Liver (tissue), 9 donors: Measurements from ENCODE around the gene ARNT2. TPM values are rescaled to one million over a fixed set of nuclear protein-coding genes. Genes with fewer than 3 reads are reported as not detected.

ENCODE experiments used
- DNase-seq: peaks from one replicate; pipeline ENCODE4 v3.0.0-alpha.2; 2017; ENCODE audit warnings: low spot score
- H3K27ac ChIP-seq, 2 donors: one replicate each; pipeline ENCODE4 v1.7.0; 2013; ENCODE audit warnings: inconsistent platforms in 2 of 2, low read length in 2 of 2, control low read depth in 1 of 2, low read depth in 1 of 2, mild to moderate bottlenecking in 1 of 2
- H3K27me3 ChIP-seq, 4 donors: one replicate each; pipeline versions ENCODE4 v1.6.1 to v1.7.0; 2013; ENCODE audit warnings: low read length in 3 of 4, inconsistent platforms in 1 of 4, mild to moderate bottlenecking in 1 of 4, moderate library complexity in 1 of 4; ENCODE audit not compliant: control insufficient read depth in 4 of 4, insufficient read depth in 4 of 4
- H3K36me3 ChIP-seq, 4 donors: one replicate each; pipeline versions ENCODE4 v1.6.1 to v1.7.0; 2013; ENCODE audit warnings: low read length in 3 of 4, mild to moderate bottlenecking in 3 of 4, low read depth in 1 of 4, moderate library complexity in 1 of 4; ENCODE audit not compliant: control insufficient read depth in 4 of 4, insufficient read depth in 3 of 4
- H3K4me1 ChIP-seq, 4 donors: one replicate each; pipeline versions ENCODE4 v1.6.1 to v1.7.0; 2013; ENCODE audit warnings: low read length in 3 of 4, mild to moderate bottlenecking in 3 of 4, moderate library complexity in 1 of 4; ENCODE audit not compliant: control insufficient read depth in 4 of 4, insufficient read depth in 4 of 4
- H3K4me3 ChIP-seq, 3 donors: one replicate each; pipeline versions ENCODE4 v1.6.1 to v1.7.0; 2013; ENCODE audit warnings: low read length in 3 of 3, control low read depth in 1 of 3, low read depth in 1 of 3, mild to moderate bottlenecking in 1 of 3
- H3K9ac ChIP-seq, 2 donors: one replicate each; pipeline ENCODE4 v1.7.0; 2013; ENCODE audit warnings: low read length in 2 of 2, mild to moderate bottlenecking in 2 of 2, moderate library complexity in 2 of 2, control low read depth in 1 of 2, low read depth in 1 of 2
- H3K9me3 ChIP-seq, 4 donors: one replicate each; pipeline versions ENCODE4 v1.6.1 to v1.7.0; 2013; ENCODE audit warnings: low read length in 3 of 4; ENCODE audit not compliant: control insufficient read depth in 4 of 4
- EGR1 ChIP-seq, 2 donors: IDR thresholded peaks; 2 replicates each; pipeline ENCODE4 v1.6.1; 2016 to 2018; ENCODE audit warnings: antibody characterized with exemption in 2 of 2, low read depth in 2 of 2
- FOXA1 ChIP-seq: IDR thresholded peaks from 2 replicates; pipeline ENCODE4 v1.6.1; 2016; ENCODE audit warnings: antibody characterized with exemption
- FOXA2 ChIP-seq: IDR thresholded peaks from 2 replicates; pipeline ENCODE4 v1.6.1; 2016; ENCODE audit warnings: antibody characterized with exemption
- GABPA ChIP-seq, 2 donors: IDR thresholded peaks in 1 of 2; conservative IDR thresholded peaks in 1 of 2; 2 replicates each; pipeline ENCODE4 v1.6.1; 2016; ENCODE audit warnings: antibody characterized with exemption in 2 of 2, mild to moderate bottlenecking in 1 of 2, moderate library complexity in 1 of 2
- HNF4A ChIP-seq, 2 donors: conservative IDR thresholded peaks; 2 replicates each; pipeline ENCODE4 v1.6.1; 2016; ENCODE audit warnings: antibody characterized with exemption in 2 of 2, mild to moderate bottlenecking in 2 of 2
- HNF4G ChIP-seq: IDR thresholded peaks from 2 replicates; pipeline ENCODE4 v1.6.1; 2016; ENCODE audit warnings: antibody characterized with exemption
- JUND ChIP-seq, 2 donors: IDR thresholded peaks; 2 replicates each; pipeline ENCODE4 v1.6.1; 2016; ENCODE audit warnings: antibody characterized with exemption in 2 of 2
- NR2F2 ChIP-seq: IDR thresholded peaks from 2 replicates; pipeline ENCODE4 v1.6.1; 2016; ENCODE audit warnings: antibody characterized with exemption
- RAD21 ChIP-seq, 2 donors: IDR thresholded peaks; 2 replicates each; pipeline ENCODE4 v1.6.1; 2016; ENCODE audit warnings: antibody characterized with exemption in 2 of 2, mild to moderate bottlenecking in 2 of 2
- RXRA ChIP-seq, 2 donors: IDR thresholded peaks; 2 replicates each; pipeline ENCODE4 v1.6.1; 2017 to 2018; ENCODE audit warnings: antibody characterized with exemption in 2 of 2, mild to moderate bottlenecking in 1 of 2
- SP1 ChIP-seq: IDR thresholded peaks from 2 replicates; pipeline ENCODE4 v1.6.1; 2018; ENCODE audit warnings: antibody characterized with exemption, mild to moderate bottlenecking
- TAF1 ChIP-seq: conservative IDR thresholded peaks from 2 replicates; pipeline ENCODE4 v1.6.1; 2016; ENCODE audit warnings: antibody characterized with exemption, mild to moderate bottlenecking
- YY1 ChIP-seq: IDR thresholded peaks from 2 replicates; pipeline ENCODE4 v1.6.1; 2016; ENCODE audit warnings: antibody characterized with exemption, mild to moderate bottlenecking
- WGBS: extraction: QIAGEN DNeasy Blood & Tissue Kit; methylation state at CpG from one replicate; pipeline ENCODE4 v1.1.7; 2013; 5-methylcytosine and 5-hydroxymethylcytosine counted together
- polyA plus RNA-seq, 2 donors: library from polyadenylated mRNA; stranded (reverse) in 1 of 2; unstranded in 1 of 2; fragments of 200-250 nt in 1 of 2; fragments of >200 nt in 1 of 2; fragmentation: Nextera tagmentation in 1 of 2; extraction: Ambion mirVana in 1 of 2; gene quantifications; one replicate each; pipeline versions ENCODE4 v1.2.1 to v1.2.3, GENCODE V29; 2013 to 2015
- total RNA-seq, 2 donors: library from RNA; depleted of rRNA; stranded (reverse); fragments of >200 nt; gene quantifications; one replicate each; pipeline ENCODE4 v1.2.3, GENCODE V29; 2014
- TF ChIP-seq, protein P1 (sequence below): IDR thresholded peaks from 2 replicates; pipeline ENCODE4 v1.6.1; 2016; ENCODE audit warnings: antibody characterized with exemption, mild to moderate bottlenecking
- TF ChIP-seq, protein P2 (sequence below): IDR thresholded peaks from 2 replicates; pipeline ENCODE4 v1.6.1; 2016; ENCODE audit warnings: antibody characterized with exemption
- TF ChIP-seq, protein P3 (sequence below): IDR thresholded peaks from 2 replicates; pipeline ENCODE4 v1.6.1; 2016; ENCODE audit warnings: antibody characterized with exemption
- TF ChIP-seq, protein P4 (sequence below): IDR thresholded peaks from 2 replicates; pipeline ENCODE4 v1.6.1; 2016; ENCODE audit warnings: antibody characterized with exemption
- TF ChIP-seq, protein P5 (sequence below): fragments of 150-350 bp; IDR thresholded peaks from 2 replicates; pipeline ENCODE4 v1.5.1; 2017; ENCODE audit warnings: improper control_type of control experiment, low read depth, low read length; ENCODE audit not compliant: missing input control
- donor health status: healthy.
- donor health status: healthy.
- donor health status: healthy.
- donor health status: healthy.
- donor health status: healthy.

The ARNT2 gene
- total and polyA plus RNA-seq, 4 donors, result 0.17 to 0.92 (median 0.54) TPM

DNA sequence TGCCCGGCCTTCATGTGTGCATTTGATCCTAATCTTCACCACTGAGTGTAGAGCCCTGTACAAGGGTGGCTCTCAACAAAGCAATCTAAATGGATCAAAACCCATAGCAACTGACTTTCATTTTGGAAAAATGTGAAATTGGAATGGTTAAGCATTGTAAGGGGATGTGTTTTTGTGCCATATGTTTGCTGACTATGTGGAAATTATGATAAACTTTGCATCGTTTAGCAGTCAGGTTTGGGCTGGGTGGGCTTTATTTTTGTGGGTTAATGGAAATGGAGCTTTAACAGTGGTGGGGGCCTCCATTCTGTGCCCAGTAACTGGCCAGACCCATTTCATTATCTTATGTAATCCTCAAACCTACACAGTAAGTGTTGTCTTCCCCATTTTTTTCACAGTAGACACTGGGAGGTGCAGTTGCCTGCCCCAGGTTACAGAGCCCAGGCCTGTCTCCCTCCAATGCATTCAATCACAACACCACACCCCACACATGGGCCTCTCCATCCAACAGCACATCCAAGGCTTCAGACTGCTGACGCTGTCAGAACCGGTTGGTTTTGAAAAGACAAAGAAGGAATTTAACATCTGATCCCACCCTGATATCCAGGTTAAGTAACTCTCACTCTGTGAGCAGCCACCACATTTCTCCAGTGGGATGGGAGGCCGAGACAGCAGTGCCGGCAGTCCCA is 154.6 kb downstream of the ARNT2 start (continued):
- TF ChIP-seq, protein P1, sequence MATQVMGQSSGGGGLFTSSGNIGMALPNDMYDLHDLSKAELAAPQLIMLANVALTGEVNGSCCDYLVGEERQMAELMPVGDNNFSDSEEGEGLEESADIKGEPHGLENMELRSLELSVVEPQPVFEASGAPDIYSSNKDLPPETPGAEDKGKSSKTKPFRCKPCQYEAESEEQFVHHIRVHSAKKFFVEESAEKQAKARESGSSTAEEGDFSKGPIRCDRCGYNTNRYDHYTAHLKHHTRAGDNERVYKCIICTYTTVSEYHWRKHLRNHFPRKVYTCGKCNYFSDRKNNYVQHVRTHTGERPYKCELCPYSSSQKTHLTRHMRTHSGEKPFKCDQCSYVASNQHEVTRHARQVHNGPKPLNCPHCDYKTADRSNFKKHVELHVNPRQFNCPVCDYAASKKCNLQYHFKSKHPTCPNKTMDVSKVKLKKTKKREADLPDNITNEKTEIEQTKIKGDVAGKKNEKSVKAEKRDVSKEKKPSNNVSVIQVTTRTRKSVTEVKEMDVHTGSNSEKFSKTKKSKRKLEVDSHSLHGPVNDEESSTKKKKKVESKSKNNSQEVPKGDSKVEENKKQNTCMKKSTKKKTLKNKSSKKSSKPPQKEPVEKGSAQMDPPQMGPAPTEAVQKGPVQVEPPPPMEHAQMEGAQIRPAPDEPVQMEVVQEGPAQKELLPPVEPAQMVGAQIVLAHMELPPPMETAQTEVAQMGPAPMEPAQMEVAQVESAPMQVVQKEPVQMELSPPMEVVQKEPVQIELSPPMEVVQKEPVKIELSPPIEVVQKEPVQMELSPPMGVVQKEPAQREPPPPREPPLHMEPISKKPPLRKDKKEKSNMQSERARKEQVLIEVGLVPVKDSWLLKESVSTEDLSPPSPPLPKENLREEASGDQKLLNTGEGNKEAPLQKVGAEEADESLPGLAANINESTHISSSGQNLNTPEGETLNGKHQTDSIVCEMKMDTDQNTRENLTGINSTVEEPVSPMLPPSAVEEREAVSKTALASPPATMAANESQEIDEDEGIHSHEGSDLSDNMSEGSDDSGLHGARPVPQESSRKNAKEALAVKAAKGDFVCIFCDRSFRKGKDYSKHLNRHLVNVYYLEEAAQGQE, result no peak
- TF ChIP-seq SP1 (no peak), RXRA (IDR thresholded peaks at IDR 0.05) (no peak), HNF4G (no peak), EGR1 (IDR thresholded peaks at IDR 0.05; ENCODE audit: low read depth in 2 of 2) (no peak), TAF1 (no peak), FOXA1 (no peak), RAD21 (IDR thresholded peaks at IDR 0.05) (no peak), NR2F2 (no peak)

DNA sequence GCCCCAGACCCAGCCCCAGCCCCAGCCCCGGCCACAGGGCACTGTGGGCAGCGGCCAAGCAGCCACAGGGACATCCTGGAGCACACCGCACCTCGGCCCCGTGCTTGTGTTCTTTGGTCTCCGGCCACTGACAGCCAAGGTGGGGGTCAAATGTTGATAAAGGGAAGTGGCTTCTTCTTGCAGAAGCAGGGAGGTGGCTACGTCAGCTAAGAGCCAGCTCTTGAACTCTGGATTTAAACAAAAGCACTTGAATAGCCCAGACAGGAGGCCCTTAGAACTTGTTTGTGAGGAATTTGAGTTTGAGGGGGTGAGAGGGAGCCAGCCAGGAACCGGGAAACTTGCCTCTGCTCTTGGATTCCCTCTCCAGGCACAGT is 155.1 kb downstream of the ARNT2 start:
- no peaks in the 10 kb centered on the region for H3K9me3 ChIP-seq
- peaks cover 0 to 3% (median 0%) of the 10 kb centered on the region in 4 donors for H3K27me3 ChIP-seq
- no peak overlapping the region for H3K27ac ChIP-seq
- no peak overlapping the region for H3K9ac ChIP-seq
- H3K36me3 ChIP-seq, result no peaks in the 10 kb centered on the region
- H3K4me3 ChIP-seq, result no peak overlapping the region
- no peak for DNase-seq
- no peak for TF ChIP-seq FOXA2
- TF ChIP-seq GABPA (IDR thresholded peaks at IDR 0.05 in 1 of 2, conservative IDR thresholded peaks at IDR 0.05 in 1 of 2), result no peak
- no peak for TF ChIP-seq FOXA1
- no peak for TF ChIP-seq RXRA (IDR thresholded peaks at IDR 0.05)
- TF ChIP-seq TAF1, result no peak
- TF ChIP-seq HNF4A (conservative IDR thresholded peaks at IDR 0.05), result no peak
- no peak for TF ChIP-seq JUND (IDR thresholded peaks at IDR 0.05)
- TF ChIP-seq, protein P2, sequence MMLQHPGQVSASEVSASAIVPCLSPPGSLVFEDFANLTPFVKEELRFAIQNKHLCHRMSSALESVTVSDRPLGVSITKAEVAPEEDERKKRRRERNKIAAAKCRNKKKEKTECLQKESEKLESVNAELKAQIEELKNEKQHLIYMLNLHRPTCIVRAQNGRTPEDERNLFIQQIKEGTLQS, result no peak
- TF ChIP-seq EGR1 (IDR thresholded peaks at IDR 0.05; ENCODE audit: low read depth in 2 of 2), result no peak
- TF ChIP-seq YY1, result no peak
- TF ChIP-seq, protein P1, result no peak
- TF ChIP-seq, protein P3, sequence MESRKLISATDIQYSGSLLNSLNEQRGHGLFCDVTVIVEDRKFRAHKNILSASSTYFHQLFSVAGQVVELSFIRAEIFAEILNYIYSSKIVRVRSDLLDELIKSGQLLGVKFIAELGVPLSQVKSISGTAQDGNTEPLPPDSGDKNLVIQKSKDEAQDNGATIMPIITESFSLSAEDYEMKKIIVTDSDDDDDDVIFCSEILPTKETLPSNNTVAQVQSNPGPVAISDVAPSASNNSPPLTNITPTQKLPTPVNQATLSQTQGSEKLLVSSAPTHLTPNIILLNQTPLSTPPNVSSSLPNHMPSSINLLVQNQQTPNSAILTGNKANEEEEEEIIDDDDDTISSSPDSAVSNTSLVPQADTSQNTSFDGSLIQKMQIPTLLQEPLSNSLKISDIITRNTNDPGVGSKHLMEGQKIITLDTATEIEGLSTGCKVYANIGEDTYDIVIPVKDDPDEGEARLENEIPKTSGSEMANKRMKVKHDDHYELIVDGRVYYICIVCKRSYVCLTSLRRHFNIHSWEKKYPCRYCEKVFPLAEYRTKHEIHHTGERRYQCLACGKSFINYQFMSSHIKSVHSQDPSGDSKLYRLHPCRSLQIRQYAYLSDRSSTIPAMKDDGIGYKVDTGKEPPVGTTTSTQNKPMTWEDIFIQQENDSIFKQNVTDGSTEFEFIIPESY, result no peak
- TF ChIP-seq RAD21 (IDR thresholded peaks at IDR 0.05), result no peak
- TF ChIP-seq NR2F2, result no peak
- no peak for TF ChIP-seq HNF4G
- TF ChIP-seq, protein P4, sequence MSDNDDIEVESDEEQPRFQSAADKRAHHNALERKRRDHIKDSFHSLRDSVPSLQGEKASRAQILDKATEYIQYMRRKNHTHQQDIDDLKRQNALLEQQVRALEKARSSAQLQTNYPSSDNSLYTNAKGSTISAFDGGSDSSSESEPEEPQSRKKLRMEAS, result no peak
- TF ChIP-seq SP1, result no peak
- TF ChIP-seq, protein P5, sequence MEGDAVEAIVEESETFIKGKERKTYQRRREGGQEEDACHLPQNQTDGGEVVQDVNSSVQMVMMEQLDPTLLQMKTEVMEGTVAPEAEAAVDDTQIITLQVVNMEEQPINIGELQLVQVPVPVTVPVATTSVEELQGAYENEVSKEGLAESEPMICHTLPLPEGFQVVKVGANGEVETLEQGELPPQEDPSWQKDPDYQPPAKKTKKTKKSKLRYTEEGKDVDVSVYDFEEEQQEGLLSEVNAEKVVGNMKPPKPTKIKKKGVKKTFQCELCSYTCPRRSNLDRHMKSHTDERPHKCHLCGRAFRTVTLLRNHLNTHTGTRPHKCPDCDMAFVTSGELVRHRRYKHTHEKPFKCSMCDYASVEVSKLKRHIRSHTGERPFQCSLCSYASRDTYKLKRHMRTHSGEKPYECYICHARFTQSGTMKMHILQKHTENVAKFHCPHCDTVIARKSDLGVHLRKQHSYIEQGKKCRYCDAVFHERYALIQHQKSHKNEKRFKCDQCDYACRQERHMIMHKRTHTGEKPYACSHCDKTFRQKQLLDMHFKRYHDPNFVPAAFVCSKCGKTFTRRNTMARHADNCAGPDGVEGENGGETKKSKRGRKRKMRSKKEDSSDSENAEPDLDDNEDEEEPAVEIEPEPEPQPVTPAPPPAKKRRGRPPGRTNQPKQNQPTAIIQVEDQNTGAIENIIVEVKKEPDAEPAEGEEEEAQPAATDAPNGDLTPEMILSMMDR, result no peak
- H3K4me1 ChIP-seq, result no peaks in the 10 kb centered on the region
- 79% methylated on average over 8 of the region's 8 CpGs for WGBS
